ENCODE data around the gene CTBP2.

GRCh38 chr10:125095228-125095627, 65.1 kb downstream of the CTBP2 start:
- TF ChIP-seq CTCF (optimal IDR thresholded peaks at IDR 0.05 in 1 of 3, IDR thresholded peaks at IDR 0.05 in 1 of 3, conservative IDR thresholded peaks at IDR 0.05 in 1 of 3; ENCODE audit: extremely low read depth in 1 of 3, insufficient read depth in 2 of 3, low read length in 3 of 3) (no peak), EZH2 (IDR thresholded peaks at IDR 0.05; ENCODE audit: low read length) (no peak)

All from keratinocyte (primary cell).